NCI-H748 (cell line): Measurements from ENCODE around the gene PPIP5K1.
A peak's percentile ranks its signal among the peaks of the same experiment; 100 is the strongest.

Experiments used
- DNase-seq: peaks from one replicate; lab custom pipeline; 2025; ENCODE audit not compliant: unreplicated experiment; lab: John Stamatoyannopoulos, UW

PPIP5K1 gene

DNA sequence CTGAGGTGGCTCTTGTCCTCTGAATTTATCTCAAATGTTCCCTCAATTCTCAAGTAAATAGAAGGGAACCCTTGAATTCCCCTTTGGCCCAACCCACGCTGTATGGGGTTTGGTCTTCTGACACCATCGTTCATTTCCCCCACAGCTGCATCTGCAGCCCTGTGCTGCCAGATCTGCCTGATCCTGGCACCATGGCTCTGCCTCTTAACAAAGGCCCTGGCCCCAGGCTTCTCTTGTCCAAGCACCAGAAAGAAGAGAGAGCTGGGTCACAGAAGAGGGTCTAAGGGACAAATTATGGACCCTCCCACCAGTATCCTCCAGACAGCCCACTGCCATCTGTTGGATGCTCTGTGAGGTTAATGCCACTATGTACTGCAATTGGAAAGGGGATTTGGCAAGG is 70.8 kb downstream of the PPIP5K1 start:
- DNase-seq: no peak

DNA sequence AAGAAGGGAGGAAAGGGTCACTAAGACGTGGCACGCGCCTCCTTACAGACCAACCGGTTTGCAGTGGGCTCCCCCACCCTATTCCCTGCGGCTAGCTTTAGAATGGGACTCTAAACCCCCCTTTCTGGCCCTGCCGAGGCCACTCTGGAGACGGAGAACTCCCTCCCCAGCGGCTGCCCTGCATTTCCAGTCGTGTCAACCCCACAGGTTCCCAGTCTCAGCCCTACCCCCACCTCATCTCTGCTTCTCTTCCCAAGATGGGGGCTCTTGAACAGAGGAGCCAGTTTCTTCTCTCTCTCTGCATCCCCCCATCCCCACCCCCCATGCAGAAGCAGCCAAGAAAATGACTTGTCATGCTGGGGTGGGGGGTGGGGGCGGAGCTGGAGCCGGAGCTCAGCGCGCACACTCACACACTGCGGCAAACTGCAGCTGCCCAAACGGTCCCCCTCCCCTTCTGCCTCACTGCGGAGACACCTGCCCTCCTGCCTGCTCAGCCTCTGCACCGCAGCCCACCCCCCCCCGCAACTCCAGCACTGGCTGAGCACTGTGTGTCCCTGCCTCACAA is 71.7 kb downstream of the PPIP5K1 start:
- peak; percentile 44 for DNase-seq

GRCh38 chr15:43517354-43518196 is 72.4 kb downstream of the PPIP5K1 start, which contains the start of gene MAP1A:
MAP1A (plus strand) TSS chr15:43517608; CDS start chr15:43521474, 3,866 bp downstream.
- no peak for DNase-seq

DNA sequence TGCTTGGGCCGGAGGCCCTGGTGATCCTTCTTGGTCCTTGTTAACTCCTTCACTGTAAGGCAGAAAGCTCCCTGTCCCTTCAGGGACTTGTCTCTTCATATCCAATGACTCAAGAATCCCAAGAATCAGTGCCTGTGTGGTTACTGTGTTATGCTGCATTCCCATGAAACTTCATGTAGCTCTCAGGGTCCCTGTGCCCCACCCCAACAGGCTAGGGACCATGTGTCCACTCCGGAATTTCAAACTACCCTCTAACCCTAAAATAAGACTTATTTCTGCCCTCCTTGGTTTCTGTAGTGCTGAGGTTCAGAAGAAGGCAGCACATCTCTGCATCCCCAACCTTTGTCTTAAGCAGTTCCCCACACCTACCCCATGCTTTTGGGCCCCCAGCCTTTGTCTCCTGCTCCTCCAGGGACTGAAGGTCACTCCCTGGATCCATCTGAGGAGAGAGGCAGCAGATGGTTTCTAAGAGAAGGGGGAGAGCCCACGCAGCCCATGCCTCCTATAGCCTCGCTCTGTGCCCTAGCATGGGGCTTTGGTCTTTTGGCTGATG is 73.1 kb downstream of the PPIP5K1 start:
- DNase-seq: no peak

DNA sequence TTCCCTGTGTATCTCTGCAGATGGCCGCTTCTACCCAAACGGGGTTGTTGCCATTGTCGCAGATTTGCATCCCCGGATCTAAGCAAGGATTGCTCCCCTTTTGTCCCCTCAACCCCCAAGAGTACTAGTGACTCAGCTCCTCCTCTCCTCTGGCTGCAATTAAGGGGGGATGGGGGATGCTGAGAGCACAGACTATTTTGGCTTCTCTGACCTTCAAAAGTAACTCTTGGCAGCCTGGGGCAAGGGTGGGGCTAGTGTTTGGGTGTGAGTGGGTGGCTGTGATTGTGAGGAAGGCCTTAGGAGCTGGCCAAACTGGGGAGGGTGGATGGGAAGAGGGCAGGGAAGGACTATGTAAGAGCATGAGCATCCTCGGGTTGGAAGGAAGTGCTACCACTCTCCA is 73.8 kb downstream of the PPIP5K1 start:
- no peak for DNase-seq

DNA sequence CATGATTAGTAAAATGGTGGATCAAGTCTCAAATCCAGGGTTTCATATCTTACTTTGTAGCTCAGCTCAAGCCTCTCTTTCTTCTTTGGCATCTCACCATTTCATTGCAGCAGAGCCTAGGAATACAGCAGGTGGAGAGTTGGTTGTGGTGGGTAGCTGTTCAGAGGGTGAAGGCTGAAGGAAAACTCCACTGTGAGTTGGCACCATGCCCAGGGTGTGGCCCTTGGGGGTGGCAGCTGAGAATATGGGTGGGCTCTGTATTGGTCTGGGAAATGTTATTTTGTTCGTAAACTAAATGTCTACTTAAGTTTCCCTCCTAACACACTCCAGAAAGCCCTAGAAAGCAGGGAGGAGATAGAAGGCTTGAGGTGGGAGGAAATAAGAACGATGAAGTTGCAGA is 74.3 kb downstream of the PPIP5K1 start:
- DNase-seq: no peak

DNA sequence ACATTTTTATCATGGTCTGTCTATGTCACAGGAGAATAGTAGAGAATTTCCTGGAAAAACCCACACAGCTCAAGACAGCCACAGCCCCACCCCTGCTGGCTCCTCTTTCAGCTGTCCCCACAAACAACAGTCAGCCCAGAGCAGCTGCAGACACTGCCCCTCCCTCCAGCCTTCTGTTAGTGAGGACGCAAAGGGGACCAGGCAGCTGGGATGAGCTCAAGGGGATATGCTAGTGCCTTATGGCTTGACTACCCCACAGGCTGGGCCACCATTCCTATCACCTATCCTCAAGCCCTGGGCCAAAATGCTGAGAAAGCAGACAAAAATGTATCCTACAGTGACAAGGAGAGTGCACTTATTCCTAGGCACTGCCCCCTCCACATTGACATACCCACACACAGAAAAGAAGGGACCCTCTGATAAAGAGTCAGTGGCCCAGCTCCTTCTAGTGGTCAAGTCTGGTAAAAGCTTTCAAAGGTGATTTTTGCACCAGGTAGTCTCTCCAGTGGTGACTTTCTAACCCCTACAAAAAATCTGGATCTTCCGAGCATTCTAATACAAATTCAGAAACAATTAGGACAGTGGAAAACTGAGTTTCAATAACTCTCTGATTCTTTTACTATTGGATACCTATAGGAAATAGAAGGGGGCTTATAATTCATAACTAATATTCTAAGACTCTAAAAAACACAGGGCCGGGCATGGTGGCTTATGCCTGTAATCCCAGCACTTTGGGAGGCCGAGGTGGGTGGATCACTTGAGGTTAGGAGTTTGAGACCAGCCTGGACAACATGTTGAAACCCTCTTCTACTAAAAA is 75.6 kb downstream of the PPIP5K1 start:
- DNase-seq: peak; percentile 37

DNA sequence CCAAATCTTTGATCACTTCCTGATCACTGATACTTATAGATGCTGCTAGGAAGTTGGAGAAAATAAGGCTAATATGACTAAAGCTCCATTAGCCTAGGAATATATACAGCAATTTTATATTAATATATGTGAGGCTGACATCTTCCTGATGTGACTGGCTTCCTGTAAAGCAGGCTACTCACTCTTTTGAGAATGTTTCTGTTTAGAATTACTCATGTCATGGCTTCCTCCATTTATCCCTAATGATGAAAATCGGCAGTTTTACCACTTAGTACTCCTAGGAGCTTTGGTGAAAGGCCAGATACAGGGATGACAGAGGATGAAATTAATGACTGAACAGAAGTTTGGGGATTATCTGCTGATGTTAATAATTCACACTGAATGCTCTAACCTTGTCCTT is 76.5 kb downstream of the PPIP5K1 start:
- DNase-seq: no peak

DNA sequence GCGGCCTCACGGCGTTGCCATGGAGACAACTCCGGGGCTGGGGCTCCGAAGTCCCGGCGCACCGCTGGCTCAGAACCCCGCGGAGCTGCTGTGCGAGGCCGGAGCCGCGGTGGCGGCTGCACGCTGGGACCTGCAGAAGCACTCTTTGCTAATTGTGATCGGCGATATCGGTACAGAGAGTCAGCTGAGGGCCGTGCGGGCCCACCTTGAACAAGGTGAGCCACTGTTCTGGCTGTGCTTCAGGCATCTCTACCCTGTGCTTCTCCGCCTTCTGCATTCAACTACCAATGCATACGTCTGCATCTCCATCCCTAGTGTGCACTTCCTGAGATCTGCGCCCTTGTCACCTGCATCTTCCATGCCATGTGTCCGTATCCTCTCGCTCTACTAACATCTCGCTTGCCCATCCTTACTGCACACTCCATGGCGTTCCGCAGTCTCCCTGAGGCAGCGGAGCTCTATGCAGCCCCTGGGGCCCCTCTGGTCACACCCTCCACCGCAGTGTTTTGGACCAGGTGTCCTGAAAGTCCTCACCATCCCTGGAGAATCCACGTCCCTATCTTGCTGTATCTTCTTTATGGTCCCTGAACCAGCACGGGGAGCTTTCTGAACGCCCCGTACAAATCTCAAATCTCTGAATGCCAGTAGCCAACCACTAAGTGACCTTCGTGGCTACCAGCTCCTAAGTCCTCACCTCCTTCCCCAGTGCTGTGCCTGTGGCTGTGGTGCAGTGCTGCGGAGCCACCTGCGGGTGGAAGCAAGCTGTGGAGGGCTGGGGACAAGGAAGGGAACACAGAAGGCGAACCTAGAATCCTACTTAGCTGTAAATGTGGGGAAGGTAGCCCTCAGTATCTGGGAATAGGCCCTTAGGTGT is 78.8 kb downstream of the PPIP5K1 start:
- DNase-seq: peak; percentile 76

GRCh38 chr15:43510200-43511011 is 79.6 kb downstream of the PPIP5K1 start:
- peak; percentile 99 for DNase-seq

GRCh38 chr15:43509660-43510199 is 80.3 kb downstream of the PPIP5K1 start:
- DNase-seq: no peak

- DNase-seq: peak; percentile 51
Observed at GRCh38 chr15:43508991-43509659, 80.9 kb downstream of the PPIP5K1 start.

DNA sequence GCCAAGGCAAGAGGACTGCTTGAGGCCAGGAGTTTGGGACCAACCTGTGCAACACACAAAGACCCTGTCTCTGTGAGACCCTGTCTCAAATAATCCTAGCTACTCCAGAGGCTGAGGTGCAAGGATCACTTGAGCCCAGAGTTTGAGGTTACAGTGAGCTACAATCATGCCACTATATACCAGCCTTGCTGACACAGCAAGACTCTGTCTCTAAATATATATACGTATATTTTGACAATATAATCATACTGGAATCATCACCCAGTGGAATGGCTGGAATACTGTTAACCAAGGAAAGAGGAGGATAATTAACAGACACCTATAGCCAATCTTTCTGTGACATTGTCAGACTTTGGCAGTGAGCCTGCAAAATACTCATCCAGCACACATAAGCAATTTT is 81.6 kb downstream of the PPIP5K1 start:
- no peak for DNase-seq

DNA sequence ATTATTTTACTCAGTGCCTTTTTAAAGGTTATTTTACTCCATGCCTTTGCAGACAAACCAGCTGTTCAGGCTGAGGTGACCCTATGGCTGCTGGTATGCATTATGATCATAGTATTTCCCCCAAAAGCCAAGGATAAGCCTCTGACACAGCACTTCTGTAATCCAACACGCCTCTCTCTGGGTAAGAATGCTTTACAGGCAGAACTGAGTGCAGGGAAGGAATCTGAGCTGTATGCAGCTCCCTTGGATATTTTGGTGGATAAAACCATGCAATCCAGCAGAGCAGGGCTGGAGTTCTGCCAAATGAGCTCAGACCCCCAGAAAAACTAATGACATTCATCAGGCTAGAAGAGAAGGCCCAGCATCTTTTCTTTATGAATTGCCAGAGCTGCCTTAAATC is 84.3 kb downstream of the PPIP5K1 start:
- no peak for DNase-seq

GRCh38 chr15:43499635-43500034 is 90.4 kb downstream of the PPIP5K1 start:
- no peak for DNase-seq

DNA sequence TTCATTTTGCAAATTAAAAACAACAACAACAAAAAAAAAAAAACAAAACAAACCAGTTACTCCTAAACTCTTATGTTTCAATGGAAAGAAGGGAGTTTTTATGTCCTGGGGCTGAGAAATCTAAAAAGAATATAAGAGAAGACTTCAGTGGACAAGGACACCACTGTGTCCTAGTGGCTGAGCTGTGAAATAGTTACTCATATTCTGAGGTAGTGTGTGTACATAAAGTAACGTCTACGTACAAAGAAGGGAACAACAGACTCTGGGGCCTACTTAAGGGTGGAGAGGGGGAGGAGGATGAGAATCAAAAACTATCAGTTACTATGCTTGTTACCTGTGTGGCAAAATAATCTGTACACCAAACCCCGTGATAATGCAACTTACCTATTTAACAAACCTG is 91.0 kb downstream of the PPIP5K1 start:
- no peak for DNase-seq

DNA sequence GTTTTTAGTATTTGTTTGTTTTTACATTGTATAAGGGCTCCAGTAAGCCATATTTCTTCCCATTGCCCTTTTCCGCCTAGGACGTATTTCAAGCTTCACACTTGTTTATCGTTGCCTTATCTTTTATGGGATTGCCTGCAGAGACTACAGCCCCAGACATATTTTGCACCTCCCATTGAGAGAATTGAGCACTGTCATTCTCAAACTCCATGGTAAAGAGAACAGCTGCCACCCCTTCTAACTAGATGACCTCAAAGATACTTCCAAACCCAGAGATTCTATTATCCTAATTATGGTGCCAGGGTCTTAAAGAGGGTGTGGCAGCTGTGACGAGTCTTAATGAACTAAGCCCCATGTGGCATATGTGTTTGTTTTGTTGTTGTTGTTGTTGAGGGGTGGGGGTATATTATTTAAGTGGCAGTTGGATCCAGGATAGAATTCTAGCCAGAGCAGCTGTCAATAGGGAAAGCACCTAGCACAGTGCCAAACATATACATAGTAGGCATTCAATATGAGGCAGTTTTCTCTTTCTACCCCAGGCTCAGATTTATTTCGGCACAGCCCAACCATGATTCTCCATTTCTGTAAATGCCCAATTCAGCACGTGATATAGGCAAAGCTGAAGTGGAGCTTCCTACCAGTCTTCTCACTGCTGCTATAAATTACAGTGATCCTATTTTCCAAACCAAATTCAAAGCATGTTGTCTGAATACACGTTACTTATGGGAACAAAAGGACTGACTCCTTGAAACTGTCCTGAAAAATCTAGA is 96.1 kb downstream of the PPIP5K1 start:
- DNase-seq: peak; percentile 20
